Stimulated activated CD4-positive, alpha-beta T cell treated with anti-CD3 and anti-CD28 coated beads, Interleukin-4, amount 100 ng/mL, for 24 hours (primary cell): ENCODE data around the gene TUBB2B.

Experiments
- DNase-seq: peaks from one replicate; pipeline ENCODE4 v3.0.0-alpha.2; 2020

Gene TUBB2B

GRCh38 chr6:3232017-3232945 is 4.8 kb upstream of the TUBB2B start:
- DNase-seq = no peak

GRCh38 chr6:3231247-3232016 is 4.0 kb upstream of the TUBB2B start:
- DNase-seq = no peak

- no peak for DNase-seq
These were observed 3.4 kb upstream of the TUBB2B start for GRCh38 chr6:3230900-3231246.

- DNase-seq = no peak
These were observed 2.9 kb upstream of the TUBB2B start for GRCh38 chr6:3230256-3230882.

- no peak for DNase-seq
These were observed 2.2 kb upstream of the TUBB2B start for GRCh38 chr6:3229566-3230178.

GRCh38 chr6:3228771-3229565 is 1.5 kb upstream of the TUBB2B start:
- DNase-seq = peak; percentile 29

GRCh38 chr6:3228046-3228671 is 706 bp upstream of the TUBB2B start:
- no peak for DNase-seq

- no peak for DNase-seq
These were observed 731 bp downstream of the TUBB2B start for GRCh38 chr6:3226481-3227362.

- no peak for DNase-seq
These were observed 1.4 kb downstream of the TUBB2B start for GRCh38 chr6:3226042-3226441.

- no peak for DNase-seq
These were observed 4.9 kb downstream of the TUBB2B start for GRCh38 chr6:3222506-3223038.

GRCh38 chr6:3221578-3221977 is 5.9 kb downstream of the TUBB2B start:
- no peak for DNase-seq

- no peak for DNase-seq
These were observed 7.1 kb downstream of the TUBB2B start for GRCh38 chr6:3220366-3220765.

- DNase-seq = no peak
These were observed 9.2 kb downstream of the TUBB2B start for GRCh38 chr6:3218266-3218665.

- no peak for DNase-seq
These were observed 10.2 kb downstream of the TUBB2B start for GRCh38 chr6:3217286-3217685.

- no peak for DNase-seq
These were observed 12.6 kb downstream of the TUBB2B start for GRCh38 chr6:3214898-3215297.

GRCh38 chr6:3213334-3213695 is 14.1 kb downstream of the TUBB2B start:
- no peak for DNase-seq

GRCh38 chr6:3212261-3212660 is 15.2 kb downstream of the TUBB2B start:
- DNase-seq = no peak

GRCh38 chr6:3211681-3212080 is 15.8 kb downstream of the TUBB2B start:
- DNase-seq = no peak

- no peak for DNase-seq
These were observed 17.3 kb downstream of the TUBB2B start for GRCh38 chr6:3210024-3210610.
